GM19351 (cell line): ENCODE results near the gene MINDY4.

Experiments used
- ATAC-seq: cut with Tn5 transposase; IDR thresholded peaks from one replicate; pipeline ENCODE4 v1.9.1; 2021; ENCODE audit warnings: mild to moderate bottlenecking, moderate library complexity; ENCODE audit not compliant: unreplicated experiment

MINDY4 gene

DNA sequence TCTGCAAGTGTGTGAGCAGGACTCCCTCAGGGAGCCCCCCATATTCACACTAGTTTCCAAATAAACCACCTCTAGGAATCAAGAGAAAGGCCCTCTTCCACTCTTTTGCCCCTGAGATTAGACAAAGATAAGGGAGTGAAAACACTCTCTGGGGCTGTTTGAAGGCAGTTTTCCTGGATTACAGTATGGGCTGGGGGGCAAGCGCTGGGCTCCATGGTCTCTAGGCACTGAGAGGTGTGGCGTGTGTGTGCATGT, 141.4 kb downstream of the MINDY4 start:
- no peak for ATAC-seq

DNA sequence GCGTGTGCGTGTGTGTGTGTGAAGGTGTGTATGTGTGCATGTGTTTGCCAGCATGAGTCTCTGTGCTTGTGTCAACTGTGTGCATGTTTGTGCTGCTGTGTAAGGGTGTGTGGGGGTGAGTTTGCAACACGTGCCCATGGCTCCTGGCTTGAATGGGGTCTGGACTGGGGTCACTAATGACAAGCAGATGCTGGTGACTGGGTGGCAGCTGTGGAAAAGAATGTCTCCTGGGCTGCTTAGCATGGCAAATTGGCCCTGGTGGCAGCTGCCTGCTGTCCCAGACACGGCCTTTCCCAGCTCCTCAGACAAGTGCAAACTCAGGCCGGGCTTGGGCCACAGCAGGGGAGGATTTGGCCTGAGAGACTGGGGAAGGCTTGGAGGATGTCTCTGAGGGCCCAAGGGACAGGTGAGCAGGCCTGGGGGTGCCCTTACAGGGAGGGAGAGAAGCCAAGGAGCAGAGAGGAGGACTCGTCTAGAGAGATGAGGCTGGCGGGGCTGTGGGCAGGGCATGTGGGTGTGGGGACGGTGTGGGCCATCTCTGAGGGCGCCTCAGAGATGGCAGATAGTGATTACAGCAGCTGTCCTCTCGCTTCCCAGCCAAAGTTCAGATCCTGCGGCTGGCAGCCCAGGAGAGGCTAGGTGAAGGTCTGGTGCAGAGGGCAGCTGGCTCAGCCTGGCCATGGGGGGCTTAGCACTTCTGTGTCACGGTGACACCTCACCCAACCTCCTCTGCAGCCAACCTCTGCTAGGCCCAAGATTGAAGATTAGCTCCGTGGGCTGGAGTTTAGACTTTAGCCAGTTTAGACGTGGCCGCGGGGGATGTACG, 142.0 kb downstream of the MINDY4 start:
- no peak for ATAC-seq

DNA sequence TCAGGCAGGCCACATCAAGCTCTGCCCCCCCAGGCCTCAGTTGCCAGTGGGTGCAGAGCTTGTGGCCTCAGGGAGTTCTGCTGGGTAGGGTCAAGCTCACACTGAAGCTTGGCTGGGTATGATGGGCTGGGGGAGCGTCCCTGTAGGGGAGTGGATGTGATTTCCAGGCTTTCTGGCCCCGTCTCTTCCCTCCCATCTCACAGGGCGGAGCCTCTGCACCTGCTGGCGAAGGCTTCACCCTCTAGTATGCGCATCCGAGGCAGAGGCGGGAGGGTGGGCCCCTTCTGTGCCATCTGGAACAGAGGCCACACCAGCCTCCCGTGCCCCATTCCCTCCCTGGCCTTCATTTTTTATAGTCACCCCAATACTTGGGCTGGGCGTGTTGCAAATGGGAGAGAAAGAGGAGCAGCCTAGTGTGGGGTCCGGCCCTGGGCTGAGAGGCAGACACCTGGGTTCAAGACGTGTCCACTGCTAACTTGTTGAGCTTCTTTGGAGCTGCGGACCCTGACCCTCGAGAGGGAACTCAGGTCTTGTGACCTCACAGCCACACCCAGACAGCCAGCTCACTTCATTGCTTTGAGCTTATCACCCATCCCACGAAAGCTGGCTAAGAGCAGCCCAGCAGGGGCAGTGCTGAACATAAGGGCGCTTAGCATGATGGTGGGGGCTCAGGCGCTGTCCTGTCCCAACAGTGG, 142.8 kb downstream of the MINDY4 start:
- ATAC-seq = no peak

DNA sequence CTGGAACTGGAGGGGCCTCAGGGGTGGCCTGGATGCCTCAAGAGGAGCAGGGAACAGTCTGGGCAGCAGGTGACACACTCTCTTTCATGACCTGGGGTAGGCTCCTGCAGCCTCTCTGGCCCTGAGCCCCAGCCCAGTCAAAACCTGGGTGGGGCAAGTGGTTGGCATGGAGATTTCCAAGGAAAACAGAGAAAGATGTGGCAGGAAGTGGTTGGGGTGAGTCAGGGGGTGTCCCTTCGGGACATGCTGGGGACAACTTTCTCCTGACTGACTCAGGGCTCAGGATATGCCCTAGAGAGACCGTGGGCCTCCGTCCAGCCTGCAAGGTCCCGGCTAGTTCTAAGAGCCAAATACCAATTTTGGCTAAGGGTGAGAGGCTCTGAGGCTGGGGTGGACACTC, 143.4 kb downstream of the MINDY4 start:
- ATAC-seq = no peak

DNA sequence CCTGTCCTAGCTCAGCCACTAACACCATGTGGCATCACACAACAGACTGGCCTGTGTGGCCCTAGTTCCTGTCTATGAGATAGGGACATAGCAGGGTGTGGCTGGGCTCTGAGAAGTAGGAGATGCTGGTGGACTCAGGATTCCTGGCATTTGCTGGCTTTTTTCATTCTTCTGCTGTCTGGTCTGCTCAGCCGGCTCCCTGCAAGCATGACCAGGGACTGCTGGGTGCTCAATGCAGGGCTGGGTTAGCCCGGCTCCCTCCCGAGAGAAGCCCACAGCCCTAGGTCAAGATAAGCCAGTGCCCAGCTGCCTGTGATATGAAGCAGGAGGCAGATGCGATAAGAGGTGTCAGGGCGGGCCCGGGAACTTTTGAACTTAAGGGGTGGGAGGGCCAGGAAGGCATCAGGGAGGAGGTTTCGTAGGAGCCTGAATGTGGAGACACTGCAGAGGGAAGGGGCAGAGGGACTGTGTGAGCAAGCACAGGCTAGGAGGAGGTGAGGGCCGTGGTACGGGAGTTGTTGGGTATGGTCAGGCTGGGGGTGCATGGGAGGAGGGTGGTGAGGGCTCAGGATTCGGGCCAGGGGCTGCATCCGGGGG, 143.9 kb downstream of the MINDY4 start:
- no peak for ATAC-seq

DNA sequence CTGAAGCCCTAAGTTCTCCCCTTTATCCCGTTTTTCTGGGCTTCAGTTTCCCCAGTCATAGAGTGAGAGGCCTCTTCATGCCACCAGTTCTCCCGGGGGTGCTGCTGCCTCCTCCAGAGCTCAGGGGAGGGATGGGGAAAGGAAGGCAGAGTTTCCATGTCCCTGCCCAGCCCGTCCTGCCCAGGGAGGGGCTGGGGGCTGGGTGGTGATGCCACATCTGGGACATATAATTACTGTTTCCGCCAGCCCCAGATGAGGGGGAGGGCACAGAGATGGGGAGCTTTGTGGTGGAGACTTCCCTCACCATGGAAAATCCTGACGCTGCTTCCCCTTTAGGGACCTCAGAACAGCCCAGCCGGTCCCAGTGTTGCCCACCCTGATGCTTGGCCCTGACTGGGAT, 144.5 kb downstream of the MINDY4 start:
- ATAC-seq = no peak

DNA sequence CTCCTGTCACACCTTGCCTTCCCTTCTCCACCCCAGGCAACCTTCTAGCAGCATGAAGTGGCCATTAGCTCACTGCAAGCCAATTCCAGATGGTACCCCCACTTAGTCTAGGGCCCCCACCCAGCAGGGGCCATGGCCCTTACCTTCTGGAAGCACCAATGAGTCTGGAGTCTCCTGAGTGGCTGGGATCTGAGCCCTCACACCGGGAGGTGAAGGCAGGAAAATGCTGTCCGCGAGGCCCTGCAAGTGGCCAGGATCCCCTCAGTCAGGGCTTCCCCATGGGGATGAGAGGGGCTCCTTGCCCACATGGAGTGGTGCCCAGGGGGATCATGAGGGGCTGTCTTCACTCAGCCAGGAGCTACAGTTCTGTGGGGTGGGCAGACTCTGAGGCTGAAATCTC, 145.0 kb downstream of the MINDY4 start:
- no peak for ATAC-seq

DNA sequence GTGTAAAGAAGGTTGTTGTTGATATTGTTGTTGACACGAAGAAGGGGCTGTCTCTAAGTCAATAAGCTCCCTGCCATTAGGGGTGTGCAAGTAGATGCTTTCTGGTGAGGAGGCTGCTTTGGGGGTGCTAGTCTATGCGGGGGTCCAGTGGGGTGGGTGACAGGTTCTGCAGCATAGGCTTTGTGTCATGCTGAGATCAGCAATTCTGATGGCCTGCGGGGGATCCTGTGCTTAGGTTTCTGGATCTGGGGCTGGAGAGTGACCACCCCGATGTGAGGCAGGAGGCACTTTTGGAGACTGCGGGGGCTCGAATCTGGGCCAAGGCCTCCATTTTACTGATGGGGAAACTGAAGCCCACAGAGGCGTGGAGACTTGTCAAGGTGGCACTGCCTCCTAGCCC, 145.6 kb downstream of the MINDY4 start:
- no peak for ATAC-seq

DNA sequence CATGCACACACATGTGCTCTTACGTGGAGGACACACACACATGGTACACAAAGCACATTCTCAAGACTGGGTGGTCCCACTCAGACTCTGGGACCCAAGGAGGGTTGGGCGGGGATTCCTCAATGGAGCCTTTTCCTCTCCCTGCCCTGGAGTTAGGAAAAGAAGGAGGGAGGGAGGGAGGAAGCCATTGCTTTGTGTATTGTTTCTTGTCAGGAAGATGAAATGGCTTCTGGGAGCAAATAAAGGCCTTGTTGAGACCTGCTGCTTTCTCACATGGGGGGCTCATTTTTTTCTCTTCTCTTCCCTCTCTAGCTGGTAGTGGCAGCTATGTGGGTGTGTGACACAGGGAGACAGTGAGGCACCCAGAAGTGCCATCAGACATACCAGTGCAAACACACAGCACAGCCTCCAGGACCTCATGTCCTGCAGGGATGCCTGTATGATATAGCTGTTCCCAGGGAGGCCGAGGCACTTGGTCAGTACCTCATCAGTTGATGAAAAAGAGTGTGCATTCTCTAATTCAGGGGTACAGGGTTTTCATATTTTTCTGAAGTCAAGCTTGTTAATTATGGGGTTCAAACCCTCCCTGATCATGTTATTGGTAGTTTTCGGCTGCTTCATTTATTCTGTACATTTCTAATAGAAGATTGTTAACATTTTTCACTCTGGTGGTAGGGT, 146.1 kb downstream of the MINDY4 start:
- no peak for ATAC-seq

DNA sequence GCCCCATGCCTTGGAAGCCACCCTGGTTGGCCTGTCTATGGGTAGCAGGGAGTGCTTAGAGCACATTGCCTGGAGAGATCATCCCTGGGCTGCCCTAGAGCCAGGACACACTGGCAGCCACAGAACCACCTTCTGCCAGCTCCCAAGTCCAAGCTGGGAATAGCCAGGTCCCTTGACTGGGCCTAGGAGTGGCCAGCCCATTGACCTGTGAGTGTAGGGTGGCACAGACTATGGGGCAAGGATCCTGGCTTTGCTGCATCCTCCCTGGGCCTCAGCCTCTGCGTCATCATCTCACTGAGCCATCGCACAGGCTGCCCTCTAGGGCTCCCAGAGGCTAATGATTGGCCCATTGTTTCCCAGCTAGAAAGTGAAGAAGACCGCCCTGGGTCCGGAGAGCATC, 147.5 kb downstream of the MINDY4 start:
- ATAC-seq = no peak

DNA sequence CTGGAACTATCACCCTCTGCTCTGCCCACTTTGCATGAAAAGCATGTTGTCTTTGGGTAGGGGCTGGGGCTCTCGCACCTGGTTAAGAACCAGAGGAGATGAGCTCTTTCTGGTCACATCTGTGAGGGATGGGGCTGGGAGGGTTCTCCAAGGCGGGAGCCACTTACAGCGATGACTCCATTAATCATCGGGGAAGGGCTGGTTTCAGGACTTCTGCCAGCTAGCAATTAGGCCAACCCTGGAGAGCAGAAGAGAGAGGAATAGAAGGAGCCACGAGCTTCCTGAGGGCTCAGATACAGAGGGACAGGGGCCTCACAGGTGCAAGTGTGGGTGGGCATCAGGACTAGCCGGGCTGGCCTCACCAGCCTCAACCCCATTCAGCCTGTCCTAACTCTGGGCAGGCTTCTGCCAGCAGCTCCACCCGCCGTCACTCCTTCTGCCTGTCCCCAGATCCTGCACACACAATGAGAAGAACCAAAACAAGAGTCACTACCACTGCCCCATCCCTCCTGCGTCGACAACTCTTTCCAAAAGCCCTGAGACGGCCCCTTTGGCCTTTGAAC, 148.9 kb downstream of the MINDY4 start:
- no peak for ATAC-seq

DNA sequence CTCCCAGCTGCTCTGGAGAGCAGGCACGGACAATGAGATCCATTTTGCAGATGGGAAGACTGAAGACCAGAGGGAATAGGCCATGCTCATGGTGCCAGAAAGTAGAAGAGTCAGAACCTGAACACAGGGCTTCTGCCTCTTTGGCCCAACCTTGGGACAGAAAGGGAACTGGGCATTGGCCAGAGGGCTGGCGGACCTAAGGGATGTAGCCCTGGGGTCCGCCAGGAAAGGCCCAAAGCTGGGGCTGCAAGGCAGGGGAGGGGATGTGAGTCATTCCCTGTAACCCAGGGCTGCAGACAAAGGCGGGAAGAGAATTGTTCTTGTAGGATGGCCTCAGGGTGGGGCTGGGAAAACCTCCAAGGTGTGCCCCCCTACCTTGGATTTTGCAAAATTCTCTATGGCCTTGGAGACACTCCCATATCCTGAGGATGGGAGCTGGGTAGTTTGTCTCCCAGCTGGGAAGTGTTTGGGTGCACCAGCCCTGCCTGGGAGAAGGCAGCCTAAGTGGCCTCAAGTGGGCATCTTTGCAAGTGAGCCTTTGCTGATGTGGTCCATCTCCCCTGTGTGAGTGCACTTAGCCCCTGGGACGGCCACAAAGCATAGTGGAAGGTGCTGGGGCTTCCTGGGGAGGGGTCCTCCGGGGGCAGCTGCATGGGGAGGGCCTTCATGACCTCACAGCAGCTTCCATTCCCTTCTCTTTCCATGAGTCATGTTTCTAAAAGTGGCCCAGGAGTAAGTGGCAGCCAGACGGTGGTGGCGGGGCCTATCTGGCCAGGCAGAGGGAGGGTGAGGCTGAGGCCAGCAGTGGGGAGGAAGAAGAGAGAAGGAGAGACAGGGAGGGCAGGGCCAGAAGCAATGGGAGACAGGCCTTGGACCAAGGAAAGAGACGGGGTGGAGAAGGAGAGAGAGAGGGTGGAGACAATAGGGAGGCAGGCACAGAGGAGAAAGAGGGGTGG, 149.6 kb downstream of the MINDY4 start:
- no peak for ATAC-seq

DNA sequence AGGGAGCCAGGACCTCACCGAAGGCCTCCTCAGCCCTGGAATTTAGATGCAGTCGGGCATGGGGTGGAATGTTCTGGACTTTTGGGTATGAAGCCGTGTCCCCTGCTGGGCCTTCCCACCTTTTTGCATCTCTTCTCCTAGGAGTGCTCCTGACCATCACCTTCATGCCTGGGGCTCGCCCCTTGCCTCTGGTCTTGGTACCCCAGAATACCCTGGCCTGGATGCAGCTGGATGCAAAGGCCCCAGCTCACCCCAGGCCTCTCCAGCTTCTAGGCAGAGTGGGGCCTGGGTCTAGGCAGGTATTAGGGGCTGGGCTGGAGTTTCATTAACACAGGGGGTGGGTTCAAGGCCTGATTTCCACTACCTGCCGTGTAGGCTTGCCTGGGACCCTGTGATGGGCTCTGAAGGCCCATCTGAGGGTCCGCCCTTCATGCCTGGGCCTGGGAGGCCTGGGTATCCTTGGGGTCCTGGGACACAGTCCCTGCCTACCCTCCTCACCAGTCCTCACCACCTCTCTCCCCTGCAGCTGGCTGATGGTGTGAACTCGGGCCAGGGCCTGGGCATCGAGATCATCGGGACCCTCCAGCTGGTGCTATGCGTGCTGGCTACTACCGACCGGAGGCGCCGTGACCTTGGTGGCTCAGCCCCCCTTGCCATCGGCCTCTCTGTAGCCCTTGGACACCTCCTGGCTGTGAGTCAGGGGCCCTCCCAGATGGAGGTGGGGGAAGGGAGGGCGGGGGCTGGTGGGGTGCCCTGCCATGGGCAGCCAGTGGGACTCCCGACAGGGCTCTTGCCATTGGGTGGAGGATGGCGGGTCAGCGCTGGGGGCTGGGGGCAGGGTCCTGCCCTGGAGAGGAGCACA, 150.6 kb downstream of the MINDY4 start:
- ATAC-seq = no peak

DNA sequence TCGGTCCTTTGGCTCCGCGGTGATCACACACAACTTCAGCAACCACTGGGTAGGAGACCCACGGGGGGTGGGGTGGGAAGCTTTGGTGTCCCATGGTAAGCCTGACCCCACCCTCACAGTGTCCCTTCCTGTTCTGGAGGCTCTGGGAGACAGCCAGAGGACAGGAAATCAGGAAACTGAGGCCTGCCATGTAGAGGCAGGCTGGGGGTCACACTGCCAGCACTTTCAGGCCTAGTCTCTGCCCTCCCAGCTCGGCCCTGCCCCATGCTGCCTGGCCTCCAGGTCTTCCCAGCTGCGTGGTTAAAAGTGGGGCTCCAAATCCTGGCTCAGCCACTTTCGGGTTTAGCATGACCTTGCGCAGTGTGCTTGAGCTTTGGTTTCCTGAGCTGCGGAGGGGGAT, 151.4 kb downstream of the MINDY4 start:
- ATAC-seq = no peak

DNA sequence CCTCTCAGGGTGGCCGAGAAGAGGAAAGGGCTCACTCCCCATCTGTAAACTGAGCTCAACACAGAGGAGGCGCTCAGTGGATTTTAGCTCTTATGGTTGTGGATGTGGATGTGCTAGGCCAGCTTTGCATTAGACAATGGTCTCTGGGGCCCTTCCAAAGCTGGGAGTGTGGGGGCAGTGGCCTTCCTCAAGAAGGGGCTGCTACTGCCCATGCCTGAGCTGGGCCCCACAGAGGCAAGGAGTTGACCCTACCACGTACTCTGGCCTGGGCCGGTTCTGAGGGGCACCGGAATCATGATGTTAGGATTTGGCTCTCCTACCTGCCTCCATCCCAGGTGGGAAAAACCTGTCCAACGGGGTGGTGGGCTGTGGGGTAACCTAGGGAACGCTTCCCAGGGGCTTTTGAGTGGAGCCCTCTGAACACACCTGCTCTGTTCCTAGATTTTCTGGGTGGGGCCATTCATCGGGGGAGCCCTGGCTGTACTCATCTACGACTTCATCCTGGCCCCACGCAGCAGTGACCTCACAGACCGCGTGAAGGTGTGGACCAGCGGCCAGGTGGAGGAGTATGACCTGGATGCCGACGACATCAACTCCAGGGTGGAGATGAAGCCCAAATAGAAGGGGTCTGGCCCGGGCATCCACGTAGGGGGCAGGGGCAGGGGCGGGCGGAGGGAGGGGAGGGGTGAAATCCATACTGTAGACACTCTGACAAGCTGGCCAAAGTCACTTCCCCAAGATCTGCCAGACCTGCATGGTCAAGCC, 152.0 kb downstream of the MINDY4 start:
- ATAC-seq = no peak

DNA sequence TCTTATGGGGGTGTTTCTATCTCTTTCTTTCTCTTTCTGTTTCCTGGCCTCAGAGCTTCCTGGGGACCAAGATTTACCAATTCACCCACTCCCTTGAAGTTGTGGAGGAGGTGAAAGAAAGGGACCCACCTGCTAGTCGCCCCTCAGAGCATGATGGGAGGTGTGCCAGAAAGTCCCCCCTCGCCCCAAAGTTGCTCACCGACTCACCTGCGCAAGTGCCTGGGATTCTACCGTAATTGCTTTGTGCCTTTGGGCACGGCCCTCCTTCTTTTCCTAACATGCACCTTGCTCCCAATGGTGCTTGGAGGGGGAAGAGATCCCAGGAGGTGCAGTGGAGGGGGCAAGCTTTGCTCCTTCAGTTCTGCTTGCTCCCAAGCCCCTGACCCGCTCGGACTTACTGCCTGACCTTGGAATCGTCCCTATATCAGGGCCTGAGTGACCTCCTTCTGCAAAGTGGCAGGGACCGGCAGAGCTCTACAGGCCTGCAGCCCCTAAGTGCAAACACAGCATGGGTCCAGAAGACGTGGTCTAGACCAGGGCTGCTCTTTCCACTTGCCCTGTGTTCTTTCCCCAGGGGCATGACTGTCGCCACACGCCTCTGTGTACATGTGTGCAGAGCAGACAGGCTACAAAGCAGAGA, 152.7 kb downstream of the MINDY4 start:
- no peak for ATAC-seq

DNA sequence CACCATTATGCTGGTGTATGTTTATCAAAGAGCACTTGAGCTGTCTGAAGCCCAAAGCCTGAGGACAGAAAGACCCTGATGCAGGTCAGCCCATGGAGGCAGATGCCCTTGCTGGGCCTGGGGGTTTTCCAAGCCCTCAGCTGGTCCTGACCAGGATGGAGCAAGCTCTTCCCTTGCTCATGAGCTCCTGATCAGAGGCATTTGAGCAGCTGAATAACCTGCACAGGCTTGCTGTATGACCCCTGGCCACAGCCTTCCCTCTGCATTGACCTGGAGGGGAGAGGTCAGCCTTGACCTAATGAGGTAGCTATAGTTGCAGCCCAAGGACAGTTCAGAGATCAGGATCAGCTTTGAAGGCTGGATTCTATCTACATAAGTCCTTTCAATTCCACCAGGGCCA, 153.4 kb downstream of the MINDY4 start:
- ATAC-seq = no peak

DNA sequence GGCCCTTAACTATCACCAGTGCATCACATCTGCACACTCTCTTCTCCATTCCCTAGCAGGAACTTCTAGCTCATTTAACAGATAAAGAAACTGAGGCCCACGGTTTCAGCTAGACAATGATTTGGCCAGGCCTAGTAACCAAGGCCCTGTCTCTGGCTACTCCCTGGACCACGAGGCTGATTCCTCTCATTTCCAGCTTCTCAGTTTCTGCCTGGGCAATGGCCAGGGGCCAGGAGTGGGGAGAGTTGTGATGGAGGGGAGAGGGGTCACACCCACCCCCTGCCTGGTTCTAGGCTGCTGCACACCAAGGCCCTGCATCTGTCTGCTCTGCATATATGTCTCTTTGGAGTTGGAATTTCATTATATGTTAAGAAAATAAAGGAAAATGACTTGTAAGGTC, 153.9 kb downstream of the MINDY4 start:
- ATAC-seq = no peak
